Myocyte (in vitro differentiated cells): ENCODE data around the gene AMIGO2. TPM values are rescaled to one million over a fixed set of nuclear protein-coding genes. Genes with fewer than 3 reads are reported as not detected.
"Not testable (repeated sequence)": the region's sequence is repeated elsewhere in the genome, so short reads cannot be mapped to it uniquely, and the experiment has no call there.

Source experiments
- DNase-seq: peaks from one replicate; pipeline ENCODE4 v3.0.0-alpha.2; 2012; ENCODE audit warnings: low read depth
- total RNA-seq: library from RNA; depleted of rRNA; stranded (reverse); fragments of >200 nt; gene quantifications from 2 replicates; pipeline ENCODE4 v1.2.3, GENCODE V29; 2014

AMIGO2 gene
- total RNA-seq, 1 donor from 2014 or later = 16.6 TPM

DNA sequence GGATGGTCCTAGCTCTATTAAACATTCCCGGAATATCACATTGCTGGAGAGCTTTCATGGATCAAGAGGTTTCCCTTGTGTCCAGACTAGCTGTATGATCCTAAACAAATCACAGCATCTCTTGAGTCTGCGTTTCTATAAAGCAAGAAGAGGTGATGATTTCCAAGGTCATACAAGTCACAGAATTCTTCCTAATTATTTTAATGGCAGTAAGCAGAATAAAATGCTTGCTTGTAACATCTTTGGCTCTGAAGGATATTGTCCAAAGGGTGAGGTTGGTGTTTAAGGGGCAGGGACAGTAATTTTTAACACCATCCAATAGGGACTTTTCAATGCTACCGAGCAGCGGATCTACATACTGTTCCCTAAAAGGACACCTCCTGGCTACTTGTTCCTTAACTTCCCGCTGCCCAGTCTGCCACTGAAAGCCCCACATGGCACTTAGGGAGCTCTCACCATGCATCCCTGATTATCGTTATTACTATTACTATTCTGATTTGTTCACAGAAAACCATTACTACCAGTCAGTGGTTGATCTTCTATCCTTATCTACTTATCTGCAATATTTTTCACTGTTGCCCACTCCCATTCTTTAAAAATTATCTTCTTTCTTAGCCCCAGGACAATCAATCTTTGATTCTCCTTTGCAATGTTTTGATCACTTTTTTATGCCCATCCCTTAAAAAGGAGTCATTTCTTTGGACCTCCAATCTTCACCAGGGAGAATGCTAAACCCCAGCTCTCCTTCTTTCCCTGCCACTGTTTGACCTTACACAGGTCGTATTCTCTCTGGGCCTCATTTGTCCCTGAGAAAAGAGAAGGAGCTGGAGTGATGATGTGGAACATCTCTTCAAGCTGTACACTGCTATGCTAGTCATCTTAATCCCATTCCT lies 4.3 kb downstream of the AMIGO2 start:
- no peak for DNase-seq

DNA sequence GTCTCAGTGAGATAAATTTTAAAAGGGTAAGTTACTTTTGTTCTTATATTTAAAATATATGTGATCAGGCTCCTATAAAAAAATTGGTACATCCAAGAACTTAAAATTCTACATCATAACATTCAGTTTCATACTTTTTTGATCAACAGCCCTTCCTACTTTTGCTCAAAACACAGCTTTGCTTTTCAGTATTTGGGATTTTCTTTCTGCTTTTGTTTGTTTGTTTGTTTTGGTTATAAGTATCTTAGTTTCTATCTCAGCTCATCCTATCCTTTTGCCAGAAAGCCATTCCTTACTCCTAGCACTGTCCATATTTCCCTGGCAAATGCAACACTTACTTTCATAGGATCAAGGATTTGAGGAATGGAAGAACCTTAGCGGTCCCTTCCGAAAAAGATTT lies 5.0 kb downstream of the AMIGO2 start:
- no peak for DNase-seq

- DNase-seq = no peak
Observed at GRCh38 chr12:47073951-47074350, 5.8 kb downstream of the AMIGO2 start.

DNA sequence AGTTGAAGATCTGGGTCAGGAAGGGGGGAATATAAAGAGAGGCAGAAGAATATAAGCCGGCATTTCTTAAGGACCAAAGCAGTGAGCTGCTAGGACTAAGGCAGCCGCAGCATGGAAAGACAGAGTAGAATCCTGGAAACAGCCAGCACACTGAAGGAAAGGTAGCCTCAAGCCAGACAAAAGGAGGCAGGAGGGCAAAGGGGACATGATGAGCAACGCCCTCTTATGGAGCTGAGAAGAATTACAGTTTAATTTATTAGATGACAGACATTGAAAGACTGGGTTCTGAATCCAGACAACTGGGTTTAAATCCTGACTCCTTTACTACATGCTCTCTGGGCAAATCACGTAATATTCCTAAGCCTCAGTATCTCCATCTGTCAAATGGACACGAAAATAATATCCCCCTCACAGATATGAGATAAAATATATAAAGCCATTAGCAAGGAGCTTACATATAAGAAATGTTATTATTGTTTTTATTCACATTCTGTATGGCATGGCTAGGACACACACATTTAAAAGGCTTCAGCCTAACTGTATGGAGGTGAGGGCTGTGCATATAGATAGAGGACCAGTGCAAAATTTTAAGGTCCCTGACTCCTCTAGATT lies 8.4 kb downstream of the AMIGO2 start:
- no peak for DNase-seq

- DNase-seq = no peak
Observed at GRCh38 chr12:47070310-47070709, 9.4 kb downstream of the AMIGO2 start.

- DNase-seq = peak; percentile 64
Observed at GRCh38 chr12:47068539-47068938, 11.2 kb downstream of the AMIGO2 start.

DNA sequence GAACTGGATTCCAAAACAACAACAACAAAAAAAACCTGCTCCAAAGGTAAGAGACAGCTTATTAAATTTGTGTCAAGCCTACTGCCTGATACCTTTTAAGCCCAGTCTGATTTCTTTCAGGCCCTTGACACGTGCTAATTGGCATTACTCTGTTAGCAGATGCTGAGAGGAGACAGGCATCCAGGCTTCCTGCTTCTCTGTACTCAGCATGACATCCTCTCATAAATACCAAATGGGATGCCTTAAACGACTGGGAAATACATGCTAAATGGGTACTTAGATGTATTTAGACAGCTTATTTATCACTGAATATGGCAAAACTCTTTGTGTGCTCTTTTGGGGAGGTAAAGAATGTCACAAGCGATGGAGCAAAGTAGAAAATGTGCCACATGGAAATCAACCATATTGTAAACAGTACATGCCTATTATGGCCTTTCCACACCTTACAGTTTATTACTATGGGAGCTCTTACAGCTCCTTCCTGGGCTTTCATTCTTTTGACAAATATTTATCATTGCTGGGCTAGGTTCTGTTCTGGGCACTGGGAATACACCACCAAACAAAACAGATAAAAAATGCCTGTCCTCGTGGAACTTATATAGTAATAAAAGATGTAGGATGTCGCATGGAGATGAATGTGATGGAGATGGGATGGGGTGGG lies 11.9 kb downstream of the AMIGO2 start:
- no peak for DNase-seq

- no peak for DNase-seq
Observed at GRCh38 chr12:47067176-47067575, 12.6 kb downstream of the AMIGO2 start.

DNA sequence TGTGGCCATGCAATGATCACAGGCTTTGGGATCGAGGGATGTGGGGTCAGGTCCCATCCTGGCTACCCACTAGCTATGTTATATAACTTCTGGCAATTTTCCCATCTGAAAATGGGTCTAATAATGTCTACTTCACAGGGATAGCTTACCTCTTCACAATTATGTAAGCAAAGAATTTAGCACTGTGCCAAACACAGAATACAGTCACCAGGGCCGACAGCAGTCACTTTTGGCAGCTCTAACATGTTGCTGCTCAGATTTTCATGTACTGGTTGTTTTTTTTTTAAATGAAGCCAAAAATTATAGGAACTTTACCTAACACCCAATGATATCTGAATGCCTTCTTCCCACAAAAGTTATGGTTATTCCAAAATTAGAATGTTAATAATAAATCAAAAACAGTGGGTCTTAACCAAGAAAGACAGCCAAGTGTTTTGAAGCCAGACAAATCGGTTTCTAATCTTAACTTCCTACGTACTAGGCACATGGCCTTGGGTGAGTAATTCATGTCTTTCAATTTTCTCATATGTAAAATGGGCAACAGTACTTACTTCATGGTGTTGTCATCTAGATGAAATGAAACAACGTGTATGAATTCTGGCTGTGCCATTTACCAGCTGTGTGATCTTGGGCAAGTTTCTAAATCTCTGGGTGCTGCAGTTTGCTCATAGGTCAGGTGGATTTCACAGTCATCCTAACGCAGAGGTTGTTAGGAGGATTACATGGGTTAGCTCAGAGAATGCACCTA lies 13.3 kb downstream of the AMIGO2 start:
- DNase-seq = no peak

DNA sequence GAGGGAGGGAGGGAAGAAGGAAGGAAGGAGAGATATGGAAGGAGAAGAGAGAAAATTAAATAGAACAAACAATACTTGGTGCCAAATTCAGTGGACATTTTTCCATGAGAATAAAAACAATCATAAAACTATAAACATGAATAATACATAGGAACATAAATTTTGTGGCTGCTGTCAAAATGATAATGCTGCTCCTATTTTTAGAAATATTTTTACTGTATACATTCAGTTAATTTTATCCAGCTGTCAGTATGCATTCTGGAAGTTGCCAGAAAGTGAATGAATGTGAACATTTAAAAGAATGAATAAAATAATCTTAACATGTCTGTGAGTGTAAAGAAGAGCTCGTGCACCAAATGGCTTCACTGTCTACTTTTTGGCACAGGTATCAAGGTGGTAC lies 14.2 kb downstream of the AMIGO2 start:
- no peak for DNase-seq

DNA sequence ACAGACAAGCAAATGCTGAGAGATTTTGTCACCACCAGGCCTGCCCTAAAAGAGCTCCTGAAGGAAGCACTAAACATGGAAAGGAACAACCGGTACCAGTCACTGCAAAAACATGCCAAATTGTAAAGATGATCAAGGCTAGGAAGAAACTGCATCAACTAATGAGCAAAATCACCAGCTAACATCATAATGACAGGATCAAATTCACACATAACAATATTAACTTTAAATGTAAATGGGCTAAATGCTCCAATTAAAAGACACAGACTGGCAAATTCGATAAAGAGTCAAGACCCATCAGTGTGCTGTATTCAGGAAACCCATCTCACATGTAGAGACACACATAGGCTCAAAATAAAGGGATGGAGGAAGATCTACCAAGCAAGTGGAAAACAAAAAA lies 21.1 kb downstream of the AMIGO2 start:
- not testable (repeated sequence) for DNase-seq

- not testable (repeated sequence) for DNase-seq
Observed at GRCh38 chr12:47056944-47057343, 22.8 kb downstream of the AMIGO2 start.

- not testable (repeated sequence) for DNase-seq
Observed at GRCh38 chr12:47055856-47056255, 23.9 kb downstream of the AMIGO2 start.

GRCh38 chr12:47054659-47055058 lies 25.1 kb downstream of the AMIGO2 start:
- no peak for DNase-seq

- no peak for DNase-seq
Observed at GRCh38 chr12:47053961-47054360, 25.8 kb downstream of the AMIGO2 start.

- no peak for DNase-seq
Observed at GRCh38 chr12:47052274-47052673, 27.5 kb downstream of the AMIGO2 start.

- not testable (repeated sequence) for DNase-seq
Observed at GRCh38 chr12:47051291-47051690, 28.5 kb downstream of the AMIGO2 start.

DNA sequence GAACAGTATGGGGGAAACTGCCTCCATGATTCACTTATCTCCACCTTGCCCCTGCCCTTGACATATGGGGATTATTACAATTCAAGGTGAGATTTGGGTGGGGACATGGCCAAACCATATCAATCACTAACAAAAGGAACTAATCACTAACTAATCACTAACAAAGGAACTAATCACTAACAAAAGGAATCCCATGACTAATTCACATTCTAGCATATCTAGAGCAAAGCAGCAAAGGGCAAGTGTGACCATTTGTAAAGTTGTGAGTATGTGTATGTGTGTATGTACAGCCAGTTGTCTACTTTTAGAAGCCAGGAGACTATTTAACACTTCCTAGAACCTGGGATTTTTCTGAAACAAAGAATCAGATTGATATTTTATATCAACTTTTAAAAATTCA lies 31.2 kb downstream of the AMIGO2 start:
- DNase-seq = no peak

DNA sequence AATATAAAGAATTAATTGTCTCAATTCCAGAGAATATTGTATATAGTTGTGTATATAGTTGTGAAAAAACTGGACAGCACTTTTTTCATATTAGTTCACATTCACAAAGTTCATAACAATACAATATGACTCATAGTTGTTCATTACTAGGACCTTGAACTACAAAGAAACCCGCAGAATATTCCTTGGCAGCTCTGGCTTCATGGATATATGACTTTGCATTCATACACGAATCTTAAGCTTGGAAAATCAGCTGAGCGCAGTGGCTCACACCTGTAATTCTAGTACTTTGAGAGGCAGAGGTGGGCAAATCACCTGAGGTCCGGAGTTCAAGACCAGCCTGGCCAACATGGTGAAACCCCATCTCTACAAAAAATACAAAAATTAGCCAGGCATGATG lies 38.4 kb downstream of the AMIGO2 start:
- no peak for DNase-seq

DNA sequence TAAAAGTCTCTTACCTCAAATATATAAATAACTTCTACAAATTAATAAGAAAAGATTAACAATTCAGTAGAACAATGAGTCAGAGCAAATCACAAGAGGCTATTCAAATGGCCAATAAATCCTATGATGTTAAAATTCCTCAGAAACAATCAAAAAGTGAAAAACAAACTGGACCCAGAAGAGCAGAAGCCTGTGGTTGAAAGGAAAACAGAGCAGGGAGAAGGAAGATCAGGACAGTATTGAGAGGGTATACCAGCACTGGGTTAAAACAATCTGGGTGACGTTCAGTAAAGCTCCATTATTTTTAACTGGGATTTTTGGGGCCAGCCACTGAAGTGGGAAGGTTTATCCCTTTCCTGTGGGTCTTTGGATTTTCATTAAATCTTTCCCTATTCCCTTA lies 40.0 kb downstream of the AMIGO2 start:
- DNase-seq = no peak

- no peak for DNase-seq
Observed at GRCh38 chr12:47039079-47039478, 40.7 kb downstream of the AMIGO2 start.
